GM23338 (cell line): ENCODE measurements around the gene SSBP2. TPM values are rescaled to one million over a fixed set of nuclear protein-coding genes. Genes with fewer than 3 reads are reported as not detected.

Experiments used
- ATAC-seq: fragments of 200-7000 bp; cut with Tn5 transposase; 3 replicates; pipeline ENCODE4 v1.9.1; 2020
- DNase-seq: peaks from one replicate; pipeline ENCODE4 v3.0.0-alpha.2; 2015; ENCODE audit warnings: low spot score
- H2AFZ ChIP-seq: fragments of 200-600 bp; sonication (generic); 2 replicates; pipeline ENCODE4 v1.8.0; 2016; ENCODE audit warnings: antibody characterized with exemption, mild to moderate bottlenecking, moderate library complexity
- H3F3A ChIP-seq: fragments of 200-600 bp; sonication (generic); replicated peaks from 2 replicates; pipeline ENCODE4 v1.8.0; 2017; ENCODE audit warnings: antibody characterized with exemption, mixed run types, low read depth
- H3K27ac ChIP-seq: fragments of 200-600 bp; sonication (generic); 2 replicates; pipeline ENCODE4 v1.6.1; 2016; ENCODE audit warnings: low read depth
- H3K27me3 ChIP-seq: fragments of 200-600 bp; sonication (generic); 2 replicates; pipeline ENCODE4 v1.8.0; 2016; ENCODE audit warnings: mild to moderate bottlenecking, mixed run types, moderate library complexity; ENCODE audit not compliant: insufficient read depth
- H3K36me3 ChIP-seq: fragments of 200-600 bp; sonication (generic); 2 replicates; pipeline ENCODE4 v1.8.0; 2016; ENCODE audit warnings: mild to moderate bottlenecking; ENCODE audit not compliant: insufficient read depth
- H3K4me1 ChIP-seq: fragments of 200-600 bp; sonication (generic); 2 replicates; pipeline ENCODE4 v1.8.0; 2016; ENCODE audit warnings: mild to moderate bottlenecking, moderate library complexity; ENCODE audit not compliant: insufficient read depth
- H3K4me2 ChIP-seq: fragments of 200-600 bp; sonication (generic); 2 replicates; pipeline ENCODE4 v1.7.1; 2017; ENCODE audit warnings: mixed run types
- H3K4me3 ChIP-seq: fragments of 200-600 bp; sonication (generic); 2 replicates; pipeline ENCODE4 v1.6.1; 2016; ENCODE audit warnings: mixed run types
- H3K79me2 ChIP-seq: fragments of 200-600 bp; sonication (generic); replicated peaks from 2 replicates; pipeline ENCODE4 v1.8.0; 2017; ENCODE audit warnings: mild to moderate bottlenecking; ENCODE audit not compliant: insufficient read depth
- H3K9me2 ChIP-seq: fragments of 200-600 bp; sonication (generic); 2 replicates; pipeline ENCODE4 v1.8.0; 2017; ENCODE audit not compliant: insufficient read depth
- H4K20me1 ChIP-seq: fragments of 200-600 bp; sonication (generic); replicated peaks from 2 replicates; pipeline ENCODE4 v1.8.0; 2017; ENCODE audit warnings: mild to moderate bottlenecking; ENCODE audit not compliant: insufficient read depth
- H3K27ac Mint-ChIP-seq: 2 replicates; pipeline ENCODE4 v1.8.0; 2020; ENCODE audit warnings: inconsistent platforms, mild to moderate bottlenecking, moderate library complexity, mixed read lengths
- H3K27me3 Mint-ChIP-seq: 3 replicates; pipeline ENCODE4 v1.8.0; 2022; ENCODE audit warnings: low read depth, mild to moderate bottlenecking, moderate library complexity, mixed read lengths, inconsistent platforms; ENCODE audit not compliant: insufficient read depth, poor library complexity
- H3K36me3 Mint-ChIP-seq: 3 replicates; pipeline ENCODE4 v1.8.0; 2021; ENCODE audit warnings: low read depth, mild to moderate bottlenecking, inconsistent platforms, moderate library complexity, mixed read lengths
- H3K4me1 Mint-ChIP-seq: 3 replicates; pipeline ENCODE4 v1.8.0; 2020; ENCODE audit warnings: mild to moderate bottlenecking, inconsistent platforms, mixed read lengths
- H3K4me3 Mint-ChIP-seq: 3 replicates; pipeline ENCODE4 v1.8.0; 2021; ENCODE audit warnings: moderate library complexity, mild to moderate bottlenecking, inconsistent platforms, mixed read lengths
- H3K9me3 Mint-ChIP-seq: 3 replicates; pipeline ENCODE4 v1.8.0; 2020; ENCODE audit warnings: moderate library complexity, mild to moderate bottlenecking, inconsistent platforms, mixed read lengths
- EZH2 ChIP-seq: fragments of 200-600 bp; sonication (generic); IDR thresholded peaks from one replicate; pipeline ENCODE4 v1.8.0; 2017; ENCODE audit warnings: antibody characterized with exemption, mild to moderate bottlenecking, low read depth; ENCODE audit not compliant: unreplicated experiment
- EZH2phosphoT487 ChIP-seq: fragments of 200-600 bp; sonication (generic); IDR thresholded peaks from one replicate; pipeline ENCODE4 v1.8.1; 2018; ENCODE audit warnings: antibody characterized with exemption; ENCODE audit not compliant: unreplicated experiment
- JUNB ChIP-seq: IDR thresholded peaks from one replicate; pipeline ENCODE4 v1.6.1; 2016; ENCODE audit warnings: antibody characterized with exemption; ENCODE audit not compliant: unreplicated experiment
- POLR2AphosphoS5 ChIP-seq: IDR thresholded peaks from 2 replicates; pipeline ENCODE4 v1.6.1; 2016; ENCODE audit warnings: antibody characterized with exemption, low read depth
- STAT1 ChIP-seq: IDR thresholded peaks from one replicate; pipeline ENCODE4 v1.6.1; 2016; ENCODE audit warnings: antibody characterized with exemption; ENCODE audit not compliant: unreplicated experiment
- ZNF114 ChIP-seq: fragments of 250-450 bp; sonication (Bioruptor Pico); IDR thresholded peaks from 2 replicates; pipeline ENCODE4 v1.5.0; 2020; ENCODE audit warnings: mild to moderate bottlenecking, moderate library complexity
- ZNF331 ChIP-seq: fragments of 250-450 bp; sonication (Bioruptor Pico); IDR thresholded peaks from 2 replicates; pipeline ENCODE4 v1.5.0; 2020; ENCODE audit warnings: low read depth, mild to moderate bottlenecking, moderate library complexity
- polyA plus RNA-seq: library from polyadenylated mRNA; unstranded; fragments of >200 nt; fragmentation: Nextera tagmentation; extraction: Ambion mirVana; gene quantifications from 2 replicates; pipeline ENCODE4 v1.2.1, GENCODE V29; 2016
- total RNA-seq: library from RNA; depleted of rRNA; stranded (reverse); fragments of >200 nt; shearing (Covaris generic); gene quantifications from 2 replicates; pipeline ENCODE4 v1.2.3, GENCODE V29; 2014
- TF ChIP-seq, protein P1 (sequence below): fragments of 250-450 bp; sonication (Bioruptor Pico); IDR thresholded peaks from 2 replicates; pipeline ENCODE4 v1.5.0; 2020; ENCODE audit warnings: mild to moderate bottlenecking, moderate library complexity
- TF ChIP-seq, protein P2 (sequence below): IDR thresholded peaks from 2 replicates; pipeline ENCODE4 v1.6.1; 2016; ENCODE audit warnings: antibody characterized with exemption

The SSBP2 gene
- total and polyA plus RNA-seq, 2 experiments from 2014 or later: 21.5 to 24.7 TPM

DNA sequence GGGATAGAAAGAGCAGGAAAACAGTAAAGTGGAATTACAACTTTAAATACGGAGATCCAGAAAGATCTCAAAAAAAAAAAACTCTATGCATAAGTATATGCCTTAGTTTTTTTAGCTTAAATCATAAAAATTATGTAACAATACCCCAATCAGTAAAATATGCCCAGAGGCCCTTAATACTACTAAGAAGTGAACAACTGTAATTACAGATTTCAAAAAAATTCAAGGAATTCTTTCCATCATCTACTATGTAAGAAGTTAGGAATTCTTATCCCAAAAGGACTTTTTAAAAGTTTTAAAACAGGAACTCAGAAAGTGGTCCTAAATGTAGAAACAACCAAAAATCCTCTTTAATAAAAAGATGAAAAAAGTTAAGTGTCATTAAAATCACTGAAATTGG, 111.3 kb downstream of the SSBP2 start (continued):
- TF ChIP-seq, protein P1, sequence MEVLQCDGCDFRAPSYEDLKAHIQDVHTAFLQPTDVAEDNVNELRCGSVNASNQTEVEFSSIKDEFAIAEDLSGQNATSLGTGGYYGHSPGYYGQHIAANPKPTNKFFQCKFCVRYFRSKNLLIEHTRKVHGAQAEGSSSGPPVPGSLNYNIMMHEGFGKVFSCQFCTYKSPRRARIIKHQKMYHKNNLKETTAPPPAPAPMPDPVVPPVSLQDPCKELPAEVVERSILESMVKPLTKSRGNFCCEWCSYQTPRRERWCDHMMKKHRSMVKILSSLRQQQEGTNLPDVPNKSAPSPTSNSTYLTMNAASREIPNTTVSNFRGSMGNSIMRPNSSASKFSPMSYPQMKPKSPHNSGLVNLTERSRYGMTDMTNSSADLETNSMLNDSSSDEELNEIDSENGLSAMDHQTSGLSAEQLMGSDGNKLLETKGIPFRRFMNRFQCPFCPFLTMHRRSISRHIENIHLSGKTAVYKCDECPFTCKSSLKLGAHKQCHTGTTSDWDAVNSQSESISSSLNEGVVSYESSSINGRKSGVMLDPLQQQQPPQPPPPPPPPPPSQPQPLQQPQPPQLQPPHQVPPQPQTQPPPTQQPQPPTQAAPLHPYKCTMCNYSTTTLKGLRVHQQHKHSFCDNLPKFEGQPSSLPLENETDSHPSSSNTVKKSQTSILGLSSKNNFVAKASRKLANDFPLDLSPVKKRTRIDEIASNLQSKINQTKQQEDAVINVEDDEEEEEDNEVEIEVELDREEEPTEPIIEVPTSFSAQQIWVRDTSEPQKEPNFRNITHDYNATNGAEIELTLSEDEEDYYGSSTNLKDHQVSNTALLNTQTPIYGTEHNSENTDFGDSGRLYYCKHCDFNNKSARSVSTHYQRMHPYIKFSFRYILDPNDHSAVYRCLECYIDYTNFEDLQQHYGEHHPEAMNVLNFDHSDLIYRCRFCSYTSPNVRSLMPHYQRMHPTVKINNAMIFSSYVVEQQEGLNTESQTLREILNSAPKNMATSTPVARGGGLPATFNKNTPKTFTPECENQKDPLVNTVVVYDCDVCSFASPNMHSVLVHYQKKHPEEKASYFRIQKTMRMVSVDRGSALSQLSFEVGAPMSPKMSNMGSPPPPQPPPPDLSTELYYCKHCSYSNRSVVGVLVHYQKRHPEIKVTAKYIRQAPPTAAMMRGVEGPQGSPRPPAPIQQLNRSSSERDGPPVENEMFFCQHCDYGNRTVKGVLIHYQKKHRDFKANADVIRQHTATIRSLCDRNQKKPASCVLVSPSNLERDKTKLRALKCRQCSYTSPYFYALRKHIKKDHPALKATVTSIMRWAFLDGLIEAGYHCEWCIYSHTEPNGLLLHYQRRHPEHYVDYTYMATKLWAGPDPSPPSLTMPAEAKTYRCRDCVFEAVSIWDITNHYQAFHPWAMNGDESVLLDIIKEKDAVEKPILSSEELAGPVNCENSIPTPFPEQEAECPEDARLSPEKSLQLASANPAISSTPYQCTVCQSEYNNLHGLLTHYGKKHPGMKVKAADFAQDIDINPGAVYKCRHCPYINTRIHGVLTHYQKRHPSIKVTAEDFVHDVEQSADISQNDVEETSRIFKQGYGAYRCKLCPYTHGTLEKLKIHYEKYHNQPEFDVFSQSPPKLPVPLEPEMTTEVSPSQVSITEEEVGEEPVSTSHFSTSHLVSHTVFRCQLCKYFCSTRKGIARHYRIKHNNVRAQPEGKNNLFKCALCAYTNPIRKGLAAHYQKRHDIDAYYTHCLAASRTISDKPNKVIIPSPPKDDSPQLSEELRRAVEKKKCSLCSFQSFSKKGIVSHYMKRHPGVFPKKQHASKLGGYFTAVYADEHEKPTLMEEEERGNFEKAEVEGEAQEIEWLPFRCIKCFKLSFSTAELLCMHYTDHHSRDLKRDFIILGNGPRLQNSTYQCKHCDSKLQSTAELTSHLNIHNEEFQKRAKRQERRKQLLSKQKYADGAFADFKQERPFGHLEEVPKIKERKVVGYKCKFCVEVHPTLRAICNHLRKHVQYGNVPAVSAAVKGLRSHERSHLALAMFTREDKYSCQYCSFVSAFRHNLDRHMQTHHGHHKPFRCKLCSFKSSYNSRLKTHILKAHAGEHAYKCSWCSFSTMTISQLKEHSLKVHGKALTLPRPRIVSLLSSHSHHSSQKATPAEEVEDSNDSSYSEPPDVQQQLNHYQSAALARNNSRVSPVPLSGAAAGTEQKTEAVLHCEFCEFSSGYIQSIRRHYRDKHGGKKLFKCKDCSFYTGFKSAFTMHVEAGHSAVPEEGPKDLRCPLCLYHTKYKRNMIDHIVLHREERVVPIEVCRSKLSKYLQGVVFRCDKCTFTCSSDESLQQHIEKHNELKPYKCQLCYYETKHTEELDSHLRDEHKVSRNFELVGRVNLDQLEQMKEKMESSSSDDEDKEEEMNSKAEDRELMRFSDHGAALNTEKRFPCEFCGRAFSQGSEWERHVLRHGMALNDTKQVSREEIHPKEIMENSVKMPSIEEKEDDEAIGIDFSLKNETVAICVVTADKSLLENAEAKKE: no peak
- no peak for TF ChIP-seq EZH2phosphoT487
- TF ChIP-seq ZNF114 (CRISPR knock-in tag): no peak

DNA sequence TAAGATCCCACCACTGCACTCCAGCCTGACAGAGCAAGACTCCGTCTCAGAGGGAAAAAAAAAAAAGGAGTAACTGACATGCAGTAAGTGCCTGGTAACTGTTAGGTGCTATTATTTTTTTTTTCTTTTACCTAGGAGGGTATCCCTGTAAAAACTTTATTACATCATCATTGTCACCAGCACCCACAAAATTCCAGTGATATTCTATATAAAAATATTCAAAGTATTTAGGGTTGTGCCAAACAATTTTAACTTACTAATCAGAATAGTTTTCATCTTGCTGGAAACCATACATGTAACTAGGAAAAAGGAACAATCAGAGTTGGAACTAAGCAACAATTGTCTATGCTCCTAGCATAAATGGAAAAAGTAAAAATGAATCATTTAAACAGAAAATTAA, 112.4 kb downstream of the SSBP2 start:
- Histone ChIP-seq H3K27ac (no peak overlapping the region), H3K36me3 (no peaks in the 10 kb centered on the region), H2AFZ (no peak overlapping the region), H3K79me2 (no peaks in the 10 kb centered on the region), H4K20me1 (no peaks in the 10 kb centered on the region), H3K27me3 (no peaks in the 10 kb centered on the region), H3F3A (no peaks in the 10 kb centered on the region), H3K4me3 (no peak overlapping the region), H3K9me2 (no peaks in the 10 kb centered on the region), H3K4me1 (peaks cover 4% of the 10 kb centered on the region; the same call in 1 of the 2 replicates), H3K4me2 (no peak overlapping the region)
- Mint-ChIP-seq H3K27ac (no peak overlapping the region), H3K4me1 (no peaks in the 10 kb centered on the region; the same call in 1 of the 3 replicates), H3K9me3 (no peaks in the 10 kb centered on the region), H3K36me3 (no peaks in the 10 kb centered on the region), H3K27me3 (no peaks in the 10 kb centered on the region), H3K4me3 (no peak overlapping the region)
- ATAC-seq: no peak
- DNase-seq: no peak
- no peak for TF ChIP-seq JUNB
- TF ChIP-seq, protein P2, sequence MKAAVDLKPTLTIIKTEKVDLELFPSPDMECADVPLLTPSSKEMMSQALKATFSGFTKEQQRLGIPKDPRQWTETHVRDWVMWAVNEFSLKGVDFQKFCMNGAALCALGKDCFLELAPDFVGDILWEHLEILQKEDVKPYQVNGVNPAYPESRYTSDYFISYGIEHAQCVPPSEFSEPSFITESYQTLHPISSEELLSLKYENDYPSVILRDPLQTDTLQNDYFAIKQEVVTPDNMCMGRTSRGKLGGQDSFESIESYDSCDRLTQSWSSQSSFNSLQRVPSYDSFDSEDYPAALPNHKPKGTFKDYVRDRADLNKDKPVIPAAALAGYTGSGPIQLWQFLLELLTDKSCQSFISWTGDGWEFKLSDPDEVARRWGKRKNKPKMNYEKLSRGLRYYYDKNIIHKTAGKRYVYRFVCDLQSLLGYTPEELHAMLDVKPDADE: no peak
- no peak for TF ChIP-seq POLR2AphosphoS5
- TF ChIP-seq, protein P1: no peak
- no peak for TF ChIP-seq ZNF331 (CRISPR knock-in tag)
- no peak for TF ChIP-seq ZNF114 (CRISPR knock-in tag)
- no peak for TF ChIP-seq EZH2
- no peak for TF ChIP-seq STAT1
